GM21528 (cell line): Measurements from ENCODE around the gene CLCN1.
"Not testable (repeated sequence)": the region's sequence is repeated elsewhere in the genome, so short reads cannot be mapped to it uniquely, and the experiment has no call there.

Experiments
- ATAC-seq: cut with Tn5 transposase; IDR thresholded peaks from one replicate; pipeline ENCODE4 v1.9.1; 2021; ENCODE audit warnings: mild to moderate bottlenecking, moderate library complexity; ENCODE audit not compliant: unreplicated experiment, low FRiP score

CLCN1 gene

GRCh38 chr7:143382791-143383641, 67.1 kb downstream of the CLCN1 start:
- no peak for ATAC-seq

- ATAC-seq: no peak
These were observed 67.7 kb downstream of the CLCN1 start for GRCh38 chr7:143383642-143383957.

DNA sequence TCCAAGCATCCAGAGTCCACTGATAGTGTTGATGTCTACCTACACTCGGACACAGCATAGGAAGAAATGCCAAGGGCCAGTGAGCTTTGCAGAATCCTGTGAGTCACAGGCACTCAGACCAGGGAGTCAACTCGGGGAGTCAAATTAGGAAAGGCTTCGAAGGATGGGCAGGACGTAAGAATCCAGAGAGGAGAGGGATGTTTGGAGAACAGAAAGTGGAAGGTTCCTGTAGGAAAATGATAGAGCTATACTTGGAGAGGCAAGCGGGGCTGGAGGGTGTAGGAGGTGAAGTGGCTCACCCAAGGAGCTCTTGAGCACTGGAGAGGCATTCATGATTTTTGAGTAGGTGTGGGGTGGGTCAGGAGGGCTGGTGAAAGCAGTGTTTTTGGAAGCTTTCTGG, 68.2 kb downstream of the CLCN1 start:
- no peak for ATAC-seq

DNA sequence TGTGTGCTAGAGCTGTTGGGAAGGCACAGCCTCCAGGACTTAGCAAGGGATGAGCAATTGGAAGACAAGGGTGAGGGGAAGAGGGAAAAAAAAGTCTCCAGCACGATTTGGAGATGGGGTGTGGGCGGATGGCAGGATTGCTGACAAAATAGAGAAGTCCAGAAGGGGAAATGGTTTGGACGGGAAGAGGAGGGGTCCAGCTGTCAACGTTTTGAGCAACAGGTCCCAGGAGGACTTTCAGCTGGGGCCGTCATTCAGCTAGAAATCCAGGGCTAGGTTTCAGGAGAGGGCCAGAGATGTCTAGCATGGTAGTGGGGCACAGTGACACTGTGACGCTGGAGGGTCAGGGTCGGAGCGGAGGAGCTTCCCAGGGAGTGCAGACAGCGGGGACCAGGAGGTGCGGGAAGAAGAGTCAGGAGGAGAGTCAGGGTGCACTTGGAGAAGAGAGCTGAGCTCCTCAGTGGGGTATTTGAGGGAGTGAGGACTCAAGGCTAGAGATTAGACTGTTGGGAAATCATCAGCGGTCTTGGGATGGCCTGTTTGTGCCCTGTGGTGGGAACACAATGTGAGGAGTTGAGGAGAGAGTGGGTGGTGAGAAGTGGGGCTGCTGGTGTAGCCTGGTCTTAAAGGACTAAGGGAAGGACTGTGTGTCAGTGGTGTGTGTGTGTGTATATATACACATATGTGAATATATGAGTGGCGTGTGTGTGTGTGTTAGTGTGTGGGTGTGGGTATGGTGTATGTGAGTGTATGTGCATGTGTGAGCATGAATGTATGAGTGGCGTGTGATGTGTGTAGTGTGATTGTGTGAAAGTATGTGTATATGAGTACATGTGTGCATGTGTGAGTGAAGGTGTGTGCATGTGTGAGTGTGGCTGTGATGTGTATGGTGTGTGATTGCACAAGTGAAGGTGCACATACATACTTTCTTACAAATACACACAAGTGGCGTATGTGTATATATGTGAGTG, 69.0 kb downstream of the CLCN1 start:
- ATAC-seq: no peak

DNA sequence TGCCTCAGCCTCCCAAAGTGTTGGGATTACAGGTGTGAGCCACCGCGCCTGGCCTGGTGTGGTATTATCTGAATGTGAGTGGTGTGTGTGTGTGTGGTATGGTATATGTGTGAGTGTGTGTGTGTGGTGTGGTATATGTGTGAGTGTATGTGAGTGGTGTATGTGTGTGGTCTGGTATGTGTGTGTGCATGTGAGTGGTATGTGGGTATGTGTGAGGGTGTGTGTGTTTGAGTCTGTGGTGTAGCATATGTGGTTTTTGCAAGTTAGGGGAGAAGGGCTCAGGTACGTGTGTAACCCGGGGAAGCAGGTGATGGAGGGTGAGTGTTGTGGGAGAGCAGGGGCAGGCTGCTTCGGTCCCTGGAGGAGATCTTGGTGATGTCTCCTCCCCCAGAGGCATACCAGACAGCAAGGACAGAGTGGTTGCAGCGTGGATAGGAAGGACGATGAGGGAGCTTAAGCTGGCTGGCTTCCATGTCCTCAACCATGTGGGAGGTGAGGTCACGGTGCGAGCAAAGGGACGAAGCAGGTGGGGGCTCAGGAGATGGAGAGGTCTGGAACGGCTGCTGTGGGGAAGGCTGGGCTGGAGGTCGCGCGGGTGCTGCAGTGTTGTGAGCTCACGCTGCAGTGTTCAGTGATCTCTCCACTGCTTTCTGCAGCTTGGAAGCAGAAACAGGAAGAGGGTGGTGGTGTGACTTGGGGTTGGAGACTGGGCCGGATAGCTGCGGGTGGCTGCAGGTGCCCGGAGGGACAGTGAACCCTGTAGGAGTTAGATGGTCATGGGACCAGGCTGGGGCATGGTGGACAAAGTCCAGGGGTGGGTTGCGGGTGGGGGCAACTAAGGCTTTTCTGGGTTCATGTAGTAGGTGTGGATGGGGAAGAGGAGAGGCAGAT, 70.2 kb downstream of the CLCN1 start:
- no peak for ATAC-seq

GRCh38 chr7:143387156-143387975, 71.5 kb downstream of the CLCN1 start:
- no peak for ATAC-seq

GRCh38 chr7:143388051-143388450, 72.1 kb downstream of the CLCN1 start:
- no peak for ATAC-seq

DNA sequence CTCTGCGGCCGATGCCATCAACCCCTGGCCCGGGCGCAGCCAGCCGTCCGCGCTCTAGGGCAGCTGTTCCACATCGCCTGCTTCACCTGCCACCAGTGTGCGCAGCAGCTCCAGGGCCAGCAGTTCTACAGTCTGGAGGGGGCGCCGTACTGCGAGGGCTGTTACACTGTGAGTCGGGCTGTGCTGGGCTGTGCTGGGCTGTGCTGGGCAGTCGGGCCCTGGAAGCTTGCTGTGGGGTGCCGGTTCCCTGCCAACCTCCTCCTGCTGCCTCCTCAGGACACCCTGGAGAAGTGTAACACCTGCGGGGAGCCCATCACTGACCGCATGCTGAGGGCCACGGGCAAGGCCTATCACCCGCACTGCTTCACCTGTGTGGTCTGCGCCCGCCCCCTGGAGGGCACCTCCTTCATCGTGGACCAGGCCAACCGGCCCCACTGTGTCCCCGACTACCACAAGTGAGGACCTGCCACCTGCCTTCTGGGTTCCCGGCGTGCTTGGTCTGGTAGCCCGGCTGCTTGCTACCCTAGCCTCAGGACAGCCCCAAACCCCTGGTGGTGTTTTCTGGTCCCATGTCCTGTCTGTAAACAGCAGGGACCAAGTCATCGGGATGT, 72.7 kb downstream of the CLCN1 start:
- ATAC-seq: no peak

- no peak for ATAC-seq
These were observed 73.6 kb downstream of the CLCN1 start for GRCh38 chr7:143389316-143390103.

DNA sequence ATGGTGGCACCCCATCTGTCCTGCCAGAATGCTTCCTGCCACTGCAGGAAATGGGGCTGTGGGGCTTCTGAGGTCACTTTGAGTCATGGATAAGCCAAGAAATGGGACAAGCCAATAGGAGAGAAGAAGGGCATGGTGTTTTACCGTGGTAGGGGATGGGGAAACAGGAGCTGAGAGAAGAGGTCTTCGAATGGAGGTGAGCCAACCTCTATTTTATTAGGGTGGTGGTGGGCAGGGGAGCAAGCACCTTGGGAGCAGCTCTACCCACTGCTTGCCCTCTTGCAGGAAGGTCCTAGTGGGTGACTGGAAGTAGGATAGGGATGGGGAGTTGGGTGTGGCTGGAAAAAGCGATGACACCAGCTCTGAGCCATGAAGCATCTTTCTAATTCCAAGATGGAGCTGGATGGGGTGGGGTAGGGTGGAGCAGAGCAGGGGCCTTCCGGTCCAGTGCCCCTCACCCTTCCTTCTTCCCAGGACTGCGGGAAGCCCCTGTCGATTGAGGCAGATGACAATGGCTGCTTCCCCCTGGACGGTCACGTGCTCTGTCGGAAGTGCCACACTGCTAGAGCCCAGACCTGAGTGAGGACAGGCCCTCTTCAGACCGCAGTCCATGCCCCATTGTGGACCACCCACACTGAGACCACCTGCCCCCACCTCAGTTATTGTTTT, 74.3 kb downstream of the CLCN1 start:
- no peak for ATAC-seq

- no peak for ATAC-seq
These were observed 74.9 kb downstream of the CLCN1 start for GRCh38 chr7:143390773-143391317.

DNA sequence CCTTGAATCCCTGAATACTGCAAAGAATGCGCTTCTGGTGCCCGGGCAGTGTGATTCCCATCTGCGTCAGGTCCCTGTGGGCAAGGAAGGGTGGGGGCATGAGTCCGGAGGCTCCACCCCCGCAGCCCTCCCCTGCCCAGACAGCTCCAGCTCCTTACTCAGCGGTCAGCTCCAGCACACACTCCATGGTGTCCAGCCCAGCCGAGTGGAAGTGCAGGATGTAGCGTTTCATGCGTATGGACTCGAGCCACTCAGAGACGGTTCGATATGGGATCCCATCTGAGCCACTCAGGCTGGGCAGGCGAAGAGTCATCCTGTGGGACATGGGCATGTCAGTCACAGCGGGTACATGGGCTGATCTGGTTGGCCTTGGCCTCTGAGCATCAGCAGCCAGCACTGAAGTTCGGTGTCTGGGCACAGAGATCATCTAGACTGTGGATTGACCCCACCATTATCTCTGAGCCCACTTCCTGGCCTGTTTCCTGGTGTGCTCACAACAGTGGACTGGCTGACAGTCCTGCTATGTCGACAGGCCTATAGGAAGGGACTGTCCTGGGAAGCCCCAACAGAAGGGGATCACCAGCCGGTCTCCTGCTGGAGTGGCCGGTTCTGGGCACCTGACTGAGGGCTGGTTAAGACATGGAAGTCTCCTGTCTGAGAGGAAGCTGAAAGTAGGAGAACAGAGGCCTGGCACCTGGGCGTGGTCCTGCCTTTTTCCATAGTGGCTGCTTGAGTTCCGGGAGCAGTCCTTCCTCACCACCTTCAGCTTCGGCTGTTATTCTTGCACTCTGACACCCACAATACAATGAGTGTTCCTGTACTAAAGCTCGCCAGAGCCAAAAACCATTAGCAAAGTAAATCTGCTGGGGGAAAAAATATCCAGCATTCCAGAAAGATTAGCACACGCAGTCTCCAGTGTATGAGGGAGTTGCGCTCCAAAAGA, 75.8 kb downstream of the CLCN1 start:
- no peak for ATAC-seq

- not testable (repeated sequence) for ATAC-seq
These were observed 76.5 kb downstream of the CLCN1 start for GRCh38 chr7:143392427-143392826.

DNA sequence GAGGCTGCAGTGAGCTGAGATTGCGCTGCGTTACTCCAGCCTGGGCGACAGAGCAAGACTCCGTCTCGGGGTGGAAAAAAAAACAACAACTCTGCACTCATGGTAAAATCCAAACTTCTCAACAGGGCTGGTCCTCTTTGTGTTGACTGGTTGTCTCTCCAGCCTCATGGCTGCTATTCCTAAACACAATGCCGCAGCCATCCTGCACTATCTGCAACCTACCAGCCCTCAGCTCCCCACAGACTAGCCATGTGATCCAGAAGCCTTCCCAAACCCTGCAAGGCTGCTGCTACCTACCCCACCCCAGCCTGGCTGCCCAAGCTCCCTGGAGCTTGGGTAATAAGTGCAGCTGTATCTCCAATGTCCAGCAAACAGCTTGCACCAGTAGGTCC, 77.0 kb downstream of the CLCN1 start:
- ATAC-seq: no peak

DNA sequence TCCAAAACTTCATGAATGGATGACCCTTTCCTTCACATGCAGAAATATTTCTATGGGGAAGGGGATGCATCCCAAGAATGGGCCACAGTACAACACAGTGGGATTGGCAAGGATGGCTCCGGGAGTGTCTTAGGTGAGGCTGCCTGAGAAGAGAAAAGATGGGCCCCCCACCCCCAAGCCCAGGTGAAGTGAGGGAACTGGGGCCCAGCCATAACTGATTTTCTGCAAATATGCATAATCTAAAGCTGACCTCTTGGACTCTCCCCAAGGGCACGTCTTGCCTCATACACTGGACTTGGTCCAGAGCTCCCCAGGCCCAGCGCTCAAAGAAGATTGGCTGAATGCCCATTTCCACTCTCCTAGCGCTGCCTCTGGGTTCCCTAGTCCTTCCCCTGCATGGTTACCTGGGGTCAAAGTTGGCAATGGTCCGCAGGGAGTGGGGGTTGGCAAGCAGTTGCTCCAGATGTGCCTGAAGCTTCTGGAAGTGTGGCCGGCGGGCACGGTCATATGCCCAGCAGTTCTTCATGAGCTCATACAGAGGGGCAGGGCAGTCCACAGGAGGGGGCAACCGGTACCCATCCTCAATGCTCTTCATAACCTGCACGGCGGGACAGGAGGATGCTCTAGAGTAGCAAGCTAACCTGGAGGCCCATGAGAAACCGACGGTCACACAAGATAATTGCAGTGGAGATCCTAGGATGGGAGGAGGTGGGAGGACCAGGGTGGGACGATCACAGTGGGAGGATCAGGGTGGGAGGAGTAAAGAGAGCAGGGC, 77.5 kb downstream of the CLCN1 start:
- ATAC-seq: no peak

GRCh38 chr7:143394068-143394467, 78.2 kb downstream of the CLCN1 start:
- ATAC-seq: no peak
